Measurements from ENCODE around the gene DESI1. TPM values are rescaled to one million over a fixed set of nuclear protein-coding genes. Genes with fewer than 3 reads are reported as not detected.
"Not testable (repeated sequence)": the region's sequence is repeated elsewhere in the genome, so short reads cannot be mapped to it uniquely, and the experiment has no call there.

Gene DESI1
- total RNA-seq, 1 donor from 2014 or later = 29.8 TPM

- Mint-ChIP-seq H3K27ac (ENCODE audit: unreplicated experiment) (no peak overlapping the region), H3K4me3 (ENCODE audit: unreplicated experiment) (no peak overlapping the region), H3K4me1 (ENCODE audit: low read depth) (peaks cover 3% of the 10 kb centered on the region), H3K27me3 (ENCODE audit: low read depth) (no peaks in the 10 kb centered on the region), H3K9me3 (ENCODE audit: low read depth) (no peaks in the 10 kb centered on the region), H3K36me3 (ENCODE audit: low read depth) (peaks cover 13% of the 10 kb centered on the region)
- DNase-seq (ENCODE audit: low spot score) = no peak
- TF ChIP-seq CTCF (IDR thresholded peaks at IDR 0.05) = no peak
These were observed 45.9 kb downstream of the DESI1 start for GRCh38 chr22:41574847-41575381.

- H3K9me3 Mint-ChIP-seq (ENCODE audit: low read depth) = no peaks in the 10 kb centered on the region
- no peak overlapping the region for H3K4me3 Mint-ChIP-seq (ENCODE audit: unreplicated experiment)
- no peak for DNase-seq (ENCODE audit: low spot score)
These were observed 47.2 kb downstream of the DESI1 start for GRCh38 chr22:41573677-41574076.

GRCh38 chr22:41572305-41572704 lies 48.5 kb downstream of the DESI1 start:
- not testable (repeated sequence) for H3K27me3 Mint-ChIP-seq (ENCODE audit: low read depth); H3K9me3 Mint-ChIP-seq (ENCODE audit: low read depth); H3K36me3 Mint-ChIP-seq (ENCODE audit: low read depth); H3K27ac Mint-ChIP-seq (ENCODE audit: unreplicated experiment); H3K4me3 Mint-ChIP-seq (ENCODE audit: unreplicated experiment); DNase-seq (ENCODE audit: low spot score)
- H3K4me1 Mint-ChIP-seq (ENCODE audit: low read depth) = peaks cover 24% of the 10 kb centered on the region

More at GRCh38 chr22:41573677-41574076, 47.2 kb downstream of the DESI1 start:
- TF ChIP-seq CTCF (IDR thresholded peaks at IDR 0.05) = no peak
- Mint-ChIP-seq H3K4me1 (ENCODE audit: low read depth) (peaks cover 12% of the 10 kb centered on the region), H3K27me3 (ENCODE audit: low read depth) (no peaks in the 10 kb centered on the region), H3K27ac (ENCODE audit: unreplicated experiment) (no peak overlapping the region), H3K36me3 (ENCODE audit: low read depth) (peaks cover 11% of the 10 kb centered on the region)

- H3K4me1 Mint-ChIP-seq (ENCODE audit: low read depth) = peaks cover 29% of the 10 kb centered on the region
- TF ChIP-seq CTCF (IDR thresholded peaks at IDR 0.05) = no peak
- no peaks in the 10 kb centered on the region for H3K9me3 Mint-ChIP-seq (ENCODE audit: low read depth)
- H3K27me3 Mint-ChIP-seq (ENCODE audit: low read depth) = no peaks in the 10 kb centered on the region
- H3K4me3 Mint-ChIP-seq (ENCODE audit: unreplicated experiment) = no peak overlapping the region
- no peak overlapping the region for H3K27ac Mint-ChIP-seq (ENCODE audit: unreplicated experiment)
- H3K36me3 Mint-ChIP-seq (ENCODE audit: low read depth) = peaks cover 6% of the 10 kb centered on the region
- no peak for DNase-seq (ENCODE audit: low spot score)
These were observed 49.1 kb downstream of the DESI1 start for GRCh38 chr22:41571786-41572185.

- H3K9me3 Mint-ChIP-seq (ENCODE audit: low read depth) = no peaks in the 10 kb centered on the region
- peaks cover 4% of the 10 kb centered on the region for H3K36me3 Mint-ChIP-seq (ENCODE audit: low read depth)
- H3K27me3 Mint-ChIP-seq (ENCODE audit: low read depth) = no peaks in the 10 kb centered on the region
- H3K4me3 Mint-ChIP-seq (ENCODE audit: unreplicated experiment) = no peak overlapping the region
- TF ChIP-seq CTCF (IDR thresholded peaks at IDR 0.05) = no peak
- DNase-seq (ENCODE audit: low spot score) = no peak
- H3K27ac Mint-ChIP-seq (ENCODE audit: unreplicated experiment) = no peak overlapping the region
- H3K4me1 Mint-ChIP-seq (ENCODE audit: low read depth) = peaks cover 36% of the 10 kb centered on the region
These were observed 50.6 kb downstream of the DESI1 start for GRCh38 chr22:41570221-41570620.

- Mint-ChIP-seq H3K4me3 (ENCODE audit: unreplicated experiment) (no peak overlapping the region), H3K27ac (ENCODE audit: unreplicated experiment) (peak overlapping the region; percentile 85), H3K9me3 (ENCODE audit: low read depth) (no peaks in the 10 kb centered on the region), H3K27me3 (ENCODE audit: low read depth) (no peaks in the 10 kb centered on the region), H3K4me1 (ENCODE audit: low read depth) (peaks cover 50% of the 10 kb centered on the region), H3K36me3 (ENCODE audit: low read depth) (peaks cover 4% of the 10 kb centered on the region)
- DNase-seq (ENCODE audit: low spot score) = no peak
- no peak for TF ChIP-seq CTCF (IDR thresholded peaks at IDR 0.05)
These were observed 52.0 kb downstream of the DESI1 start for GRCh38 chr22:41568811-41569210.
